ENCODE measurements around the gene MOGAT1.

The MOGAT1 gene

GRCh38 chr2:222627764-222628163, 43.7 kb upstream of the MOGAT1 start:
- Histone ChIP-seq H4K8ac (ENCODE audit: low read depth, low read length) (no peak overlapping the region), H3K27me3 (ENCODE audit: control insufficient read depth in 3 of 3, insufficient read depth in 3 of 3, low read depth in 1 of 3, low read length in 3 of 3) (no peaks in the 10 kb centered on the region), H3K9ac (ENCODE audit: low read depth, low read length, poor library complexity) (no peak overlapping the region), H3K4me1 (ENCODE audit: control insufficient read depth in 2 of 2, insufficient read depth in 1 of 2, low read depth in 1 of 2, low read length in 2 of 2) (no peaks in the 10 kb centered on the region), H3K4ac (ENCODE audit: low read length) (no peak overlapping the region), H3K4me2 (ENCODE audit: insufficient read depth, low read length, poor library complexity, severe bottlenecking) (no peak overlapping the region), H3K23ac (ENCODE audit: low read depth, low read length, poor library complexity) (no peak overlapping the region), H2AK5ac (ENCODE audit: low read depth, low read length) (no peak overlapping the region), H2AFZ (ENCODE audit: low read length) (no peak overlapping the region), H2BK120ac (ENCODE audit: low read depth, low read length) (no peak overlapping the region), H4K91ac (ENCODE audit: low read depth, low read length, poor library complexity) (no peak overlapping the region), H3K27ac (replicated peaks; ENCODE audit: low read length) (no peak overlapping the region), H3K4me3 (ENCODE audit: low read length in 2 of 2) (no peak overlapping the region), H2BK15ac (ENCODE audit: low read length) (no peak overlapping the region), H3K36me3 (replicated peaks in 1 of 2; ENCODE audit: control insufficient read depth in 2 of 2, insufficient read depth in 2 of 2, low read length in 2 of 2) (peaks cover 11 to 97% of the 10 kb centered on the region in 2 donors), H3K79me1 (ENCODE audit: low read depth, low read length) (peaks cover 2% of the 10 kb centered on the region), H3K14ac (ENCODE audit: low read length) (no peak overlapping the region), H3K18ac (ENCODE audit: low read length) (no peak overlapping the region), H2BK5ac (ENCODE audit: low read length) (no peak overlapping the region), H2BK12ac (ENCODE audit: low read length) (no peak overlapping the region), H3K9me3 (replicated peaks in 1 of 2; ENCODE audit: control insufficient read depth in 2 of 2, insufficient read depth in 1 of 2, low read depth in 1 of 2, low read length in 2 of 2) (no peaks in the 10 kb centered on the region)
- WGBS, 2 donors (ENCODE audit: extremely low coverage in 2 of 2, insufficient read length in 2 of 2, insufficient replicate concordance in 1 of 2) = no CpG with 5 or more reads among the region's 5 CpGs
- no peak for DNase-seq (ENCODE audit: low spot score)

- Histone ChIP-seq H4K8ac (ENCODE audit: low read depth, low read length) (no peak overlapping the region), H2BK15ac (ENCODE audit: low read length) (no peak overlapping the region), H3K4me3 (ENCODE audit: low read length in 2 of 2) (no peak overlapping the region), H4K91ac (ENCODE audit: low read depth, low read length, poor library complexity) (no peak overlapping the region), H3K4ac (ENCODE audit: low read length) (no peak overlapping the region), H3K23ac (ENCODE audit: low read depth, low read length, poor library complexity) (no peak overlapping the region), H3K9me3 (replicated peaks in 1 of 2; ENCODE audit: control insufficient read depth in 2 of 2, insufficient read depth in 1 of 2, low read depth in 1 of 2, low read length in 2 of 2) (no peaks in the 10 kb centered on the region), H2BK12ac (ENCODE audit: low read length) (no peak overlapping the region), H3K4me1 (ENCODE audit: control insufficient read depth in 2 of 2, insufficient read depth in 1 of 2, low read depth in 1 of 2, low read length in 2 of 2) (no peaks in the 10 kb centered on the region), H3K4me2 (ENCODE audit: insufficient read depth, low read length, poor library complexity, severe bottlenecking) (no peak overlapping the region), H3K79me1 (ENCODE audit: low read depth, low read length) (peaks cover 2% of the 10 kb centered on the region), H2AK5ac (ENCODE audit: low read depth, low read length) (no peak overlapping the region), H3K18ac (ENCODE audit: low read length) (no peak overlapping the region), H3K36me3 (replicated peaks in 1 of 2; ENCODE audit: control insufficient read depth in 2 of 2, insufficient read depth in 2 of 2, low read length in 2 of 2) (peaks cover 10 to 96% of the 10 kb centered on the region in 2 donors), H2BK120ac (ENCODE audit: low read depth, low read length) (no peak overlapping the region), H3K27ac (replicated peaks; ENCODE audit: low read length) (no peak overlapping the region), H2AFZ (ENCODE audit: low read length) (no peak overlapping the region), H3K9ac (ENCODE audit: low read depth, low read length, poor library complexity) (no peak overlapping the region), H2BK5ac (ENCODE audit: low read length) (no peak overlapping the region), H3K27me3 (ENCODE audit: control insufficient read depth in 3 of 3, insufficient read depth in 3 of 3, low read depth in 1 of 3, low read length in 3 of 3) (no peaks in the 10 kb centered on the region), H3K14ac (ENCODE audit: low read length) (no peak overlapping the region)
- no peak for DNase-seq (ENCODE audit: low spot score)
- WGBS, 2 donors (ENCODE audit: extremely low coverage in 2 of 2, insufficient read length in 2 of 2, insufficient replicate concordance in 1 of 2) = no CpG with 5 or more reads among the region's 1 CpG
Measured at GRCh38 chr2:222635295-222635694, 36.2 kb upstream of the MOGAT1 start.

- peaks cover 10 to 96% of the 10 kb centered on the region in 2 donors for H3K36me3 ChIP-seq (replicated peaks in 1 of 2; ENCODE audit: control insufficient read depth in 2 of 2, insufficient read depth in 2 of 2, low read length in 2 of 2)
- H3K27ac ChIP-seq (replicated peaks; ENCODE audit: low read length) = no peak overlapping the region
- no peak for DNase-seq (ENCODE audit: low spot score)
- no peak overlapping the region for H3K4me3 ChIP-seq (ENCODE audit: low read length in 2 of 2)
- no peaks in the 10 kb centered on the region for H3K4me1 ChIP-seq (ENCODE audit: control insufficient read depth in 2 of 2, insufficient read depth in 1 of 2, low read depth in 1 of 2, low read length in 2 of 2)
- no peak overlapping the region for H2BK5ac ChIP-seq (ENCODE audit: low read length)
- no peak overlapping the region for H2AFZ ChIP-seq (ENCODE audit: low read length)
- H3K14ac ChIP-seq (ENCODE audit: low read length) = no peak overlapping the region
- no peak overlapping the region for H3K4me2 ChIP-seq (ENCODE audit: insufficient read depth, low read length, poor library complexity, severe bottlenecking)
- no peak overlapping the region for H2BK120ac ChIP-seq (ENCODE audit: low read depth, low read length)
- H3K27me3 ChIP-seq (ENCODE audit: control insufficient read depth in 3 of 3, insufficient read depth in 3 of 3, low read depth in 1 of 3, low read length in 3 of 3) = no peaks in the 10 kb centered on the region
- no CpG with 5 or more reads among the region's 1 CpG for WGBS, 2 donors (ENCODE audit: extremely low coverage in 2 of 2, insufficient read length in 2 of 2, insufficient replicate concordance in 1 of 2)
- no peak overlapping the region for H3K4ac ChIP-seq (ENCODE audit: low read length)
- H3K79me1 ChIP-seq (ENCODE audit: low read depth, low read length) = no peaks in the 10 kb centered on the region
- no peak overlapping the region for H4K91ac ChIP-seq (ENCODE audit: low read depth, low read length, poor library complexity)
- no peak overlapping the region for H2BK15ac ChIP-seq (ENCODE audit: low read length)
- H3K9ac ChIP-seq (ENCODE audit: low read depth, low read length, poor library complexity) = no peak overlapping the region
- no peaks in the 10 kb centered on the region for H3K9me3 ChIP-seq (replicated peaks in 1 of 2; ENCODE audit: control insufficient read depth in 2 of 2, insufficient read depth in 1 of 2, low read depth in 1 of 2, low read length in 2 of 2)
- H4K8ac ChIP-seq (ENCODE audit: low read depth, low read length) = no peak overlapping the region
- no peak overlapping the region for H3K18ac ChIP-seq (ENCODE audit: low read length)
- H2BK12ac ChIP-seq (ENCODE audit: low read length) = no peak overlapping the region
- no peak overlapping the region for H3K23ac ChIP-seq (ENCODE audit: low read depth, low read length, poor library complexity)
- H2AK5ac ChIP-seq (ENCODE audit: low read depth, low read length) = no peak overlapping the region
Measured at GRCh38 chr2:222637067-222637466, 34.4 kb upstream of the MOGAT1 start.

GRCh38 chr2:222641336-222641735, 30.1 kb upstream of the MOGAT1 start:
- H4K91ac ChIP-seq (ENCODE audit: low read depth, low read length, poor library complexity) = no peak overlapping the region
- no peak overlapping the region for H2AK5ac ChIP-seq (ENCODE audit: low read depth, low read length)
- no peak overlapping the region for H2BK120ac ChIP-seq (ENCODE audit: low read depth, low read length)
- H3K36me3 ChIP-seq (replicated peaks in 1 of 2; ENCODE audit: control insufficient read depth in 2 of 2, insufficient read depth in 2 of 2, low read length in 2 of 2) = peaks cover 6 to 100% of the 10 kb centered on the region in 2 donors
- no peak overlapping the region for H2BK5ac ChIP-seq (ENCODE audit: low read length)
- WGBS, 2 donors (ENCODE audit: extremely low coverage in 2 of 2, insufficient read length in 2 of 2, insufficient replicate concordance in 1 of 2) = no CpG with 5 or more reads among the region's 2 CpGs
- no peaks in the 10 kb centered on the region for H3K27me3 ChIP-seq (ENCODE audit: control insufficient read depth in 3 of 3, insufficient read depth in 3 of 3, low read depth in 1 of 3, low read length in 3 of 3)
- H3K18ac ChIP-seq (ENCODE audit: low read length) = no peak overlapping the region
- H2BK15ac ChIP-seq (ENCODE audit: low read length) = no peak overlapping the region
- H3K14ac ChIP-seq (ENCODE audit: low read length) = no peak overlapping the region
- no peak overlapping the region for H3K4ac ChIP-seq (ENCODE audit: low read length)
- no peak overlapping the region for H3K27ac ChIP-seq (replicated peaks; ENCODE audit: low read length)
- H2AFZ ChIP-seq (ENCODE audit: low read length) = no peak overlapping the region
- no peaks in the 10 kb centered on the region for H3K4me1 ChIP-seq (ENCODE audit: control insufficient read depth in 2 of 2, insufficient read depth in 1 of 2, low read depth in 1 of 2, low read length in 2 of 2)
- no peak overlapping the region for H3K4me2 ChIP-seq (ENCODE audit: insufficient read depth, low read length, poor library complexity, severe bottlenecking)
- H3K4me3 ChIP-seq (ENCODE audit: low read length in 2 of 2) = no peak overlapping the region
- H3K23ac ChIP-seq (ENCODE audit: low read depth, low read length, poor library complexity) = no peak overlapping the region
- no peak overlapping the region for H2BK12ac ChIP-seq (ENCODE audit: low read length)
- no peaks in the 10 kb centered on the region for H3K79me1 ChIP-seq (ENCODE audit: low read depth, low read length)
- no peaks in the 10 kb centered on the region for H3K9me3 ChIP-seq (replicated peaks in 1 of 2; ENCODE audit: control insufficient read depth in 2 of 2, insufficient read depth in 1 of 2, low read depth in 1 of 2, low read length in 2 of 2)
- no peak overlapping the region for H4K8ac ChIP-seq (ENCODE audit: low read depth, low read length)
- no peak for DNase-seq (ENCODE audit: low spot score)
- H3K9ac ChIP-seq (ENCODE audit: low read depth, low read length, poor library complexity) = no peak overlapping the region
